ENCODE results near the gene FST.

- TF ChIP-seq CTCF (conservative IDR thresholded peaks at IDR 0.05; ENCODE audit: low read depth, low read length) (no peak), EZH2 (IDR thresholded peaks at IDR 0.05; ENCODE audit: borderline replicate concordance, low read depth, low read length, poor library complexity, severe bottlenecking) (no peak)
Measured at GRCh38 chr5:53436480-53437191, 43.8 kb upstream of the FST start.

Measured in A673 (cell line).